GM23338 (cell line): Measurements from ENCODE around the gene AFTPH.

ENCODE experiments used
- CTCF ChIP-seq, 2 experiments: fragments of 200-600 bp in 1 of 2; sonication (generic) in 1 of 2; conservative IDR thresholded peaks; 2 replicates each; pipeline versions ENCODE4 v1.5.1 to v1.6.1; 2016 to 2017; ENCODE audit warnings: antibody characterized with exemption in 2 of 2, low read depth in 2 of 2, mild to moderate bottlenecking in 2 of 2, moderate library complexity in 1 of 2
- EZH2 ChIP-seq: fragments of 200-600 bp; sonication (generic); IDR thresholded peaks from one replicate; pipeline ENCODE4 v1.8.0; 2017; ENCODE audit warnings: antibody characterized with exemption, mild to moderate bottlenecking, low read depth; ENCODE audit not compliant: unreplicated experiment
- POLR2AphosphoS5 ChIP-seq: IDR thresholded peaks from 2 replicates; pipeline ENCODE4 v1.6.1; 2016; ENCODE audit warnings: antibody characterized with exemption, low read depth

- TF ChIP-seq CTCF (conservative IDR thresholded peaks at IDR 0.05; ENCODE audit: low read depth in 2 of 2) (no peak), EZH2 (no peak), POLR2AphosphoS5 (no peak)
These were observed 13.9 kb downstream of the AFTPH start for GRCh38 chr2:64537991-64538390.
